ENCODE results near the gene BLVRB. TPM values are rescaled to one million over a fixed set of nuclear protein-coding genes. Genes with fewer than 3 reads are reported as not detected.
"Not testable (repeated sequence)": the region's sequence is repeated elsewhere in the genome, so short reads cannot be mapped to it uniquely, and the experiment has no call there.

The BLVRB gene
- polyA plus RNA-seq, 1 donor (not counting 4 experiments of a cell fraction or from before 2014, with no cell fraction given), result 52.5 TPM

DNA sequence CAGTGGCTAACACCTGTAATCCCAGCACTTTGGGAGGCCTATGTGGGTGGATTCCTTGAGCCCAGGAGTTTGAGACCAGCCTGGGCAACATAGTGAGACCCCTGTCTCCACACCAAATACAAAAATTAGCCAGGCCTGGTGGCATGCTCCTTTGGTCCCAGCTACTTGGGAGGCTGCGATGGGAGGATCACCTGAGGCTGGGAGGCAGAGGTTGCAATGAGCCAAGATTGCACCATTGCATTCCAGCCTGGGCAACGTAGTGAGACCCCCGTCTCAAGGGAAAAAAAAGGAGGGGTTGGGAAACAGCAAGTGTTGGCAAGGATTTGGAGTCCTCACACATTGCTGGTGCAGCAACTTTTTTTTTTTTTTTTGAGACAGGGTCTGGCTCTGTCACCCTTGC lies 20.5 kb upstream of the BLVRB start:
- TF ChIP-seq CTCF (optimal IDR thresholded peaks at IDR 0.05 in 1 of 3, IDR thresholded peaks at IDR 0.05 in 1 of 3, conservative IDR thresholded peaks at IDR 0.05 in 1 of 3; ENCODE audit: extremely low read depth in 1 of 3, insufficient read depth in 2 of 3, low read length in 3 of 3) (no peak), EZH2 (IDR thresholded peaks at IDR 0.05; ENCODE audit: low read length) (no peak)

DNA sequence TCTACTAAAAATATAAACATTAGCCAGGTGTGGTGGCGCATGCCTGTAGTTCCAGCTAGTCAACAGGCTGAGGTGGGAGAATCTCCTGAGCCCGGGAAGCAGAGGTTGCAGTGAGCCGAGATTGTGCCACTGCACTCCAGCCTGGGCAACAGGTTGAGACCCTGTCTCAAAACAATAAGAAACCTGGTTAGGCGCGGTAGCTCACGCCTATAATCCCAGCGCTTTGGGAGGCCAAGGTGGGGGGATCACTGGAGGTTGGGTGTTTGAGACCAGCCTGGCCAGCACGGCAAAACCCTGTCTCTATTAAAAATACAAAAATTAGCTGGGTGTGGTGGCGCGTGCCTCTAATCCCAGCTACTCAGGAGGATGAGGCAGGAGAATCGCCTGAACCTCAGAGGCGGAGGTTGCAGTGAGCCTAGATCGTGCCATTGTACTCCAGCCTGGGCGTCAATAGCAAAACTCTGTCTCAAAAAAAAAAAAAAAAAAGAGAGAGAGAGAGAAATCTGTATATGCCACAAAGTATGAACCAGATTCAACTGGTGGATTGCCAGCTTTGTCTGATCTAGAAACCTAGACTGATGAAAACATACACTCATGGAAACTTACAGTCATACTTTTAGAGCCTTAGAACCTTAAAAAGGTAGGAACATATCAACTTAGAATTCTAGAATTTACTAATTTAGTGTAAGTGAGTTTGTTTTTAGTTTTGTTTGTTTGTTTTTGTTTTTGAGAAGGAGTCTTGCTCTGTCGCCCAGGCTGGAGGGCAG lies 10.5 kb upstream of the BLVRB start:
- FAIRE-seq; dilution Hi-C loops (cut with MboI; ENCODE audit: extremely low pct_ligation_motif_present, low sequenced_read_pairs); H3K9me3 ChIP-seq (ENCODE audit: control insufficient read depth, low read depth, low read length); H3K36me3 ChIP-seq (ENCODE audit: control insufficient read depth in 2 of 2, extremely low read depth in 1 of 2, insufficient read depth in 2 of 2, low read length in 2 of 2); H4K20me1 ChIP-seq (ENCODE audit: control insufficient read depth, extremely low read depth, insufficient read depth, low read length); H3K4me2 ChIP-seq (ENCODE audit: control insufficient read depth, extremely low read depth, insufficient read depth, low read depth, low read length); H3K27me3 ChIP-seq (ENCODE audit: control insufficient read depth, extremely low read depth, insufficient read depth, low read length); DNase-seq (ENCODE audit: low read depth, low spot score); H3K9me1 ChIP-seq (ENCODE audit: control insufficient read depth, extremely low read depth, insufficient read depth, low read length); H3K79me2 ChIP-seq (ENCODE audit: control insufficient read depth, insufficient read depth, low read length); H3K27ac ChIP-seq (ENCODE audit: control insufficient read depth, insufficient read depth, low read length); H3K4me3 ChIP-seq (ENCODE audit: control insufficient read depth in 2 of 3, extremely low read depth in 1 of 3, insufficient read depth in 2 of 3, low read depth in 1 of 3, low read length in 3 of 3); H3K9ac ChIP-seq (ENCODE audit: control insufficient read depth, extremely low read depth, insufficient read depth, low read length); H2AFZ ChIP-seq (ENCODE audit: control insufficient read depth, low read length); H3K4me1 ChIP-seq (ENCODE audit: control insufficient read depth, extremely low read depth, insufficient read depth, low read length): not testable (repeated sequence)

More for the DNA sequence above, 20.5 kb upstream of the BLVRB start:
- Histone ChIP-seq H3K4me2 (ENCODE audit: control insufficient read depth, extremely low read depth, insufficient read depth, low read depth, low read length) (no peak overlapping the region), H3K4me1 (ENCODE audit: control insufficient read depth, extremely low read depth, insufficient read depth, low read length) (no peaks in the 10 kb centered on the region), H3K27ac (ENCODE audit: control insufficient read depth, insufficient read depth, low read length) (no peak overlapping the region), H3K9me3 (ENCODE audit: control insufficient read depth, low read depth, low read length) (no peaks in the 10 kb centered on the region), H3K79me2 (ENCODE audit: control insufficient read depth, insufficient read depth, low read length) (no peaks in the 10 kb centered on the region), H3K9ac (ENCODE audit: control insufficient read depth, extremely low read depth, insufficient read depth, low read length) (no peak overlapping the region), H3K9me1 (ENCODE audit: control insufficient read depth, extremely low read depth, insufficient read depth, low read length) (no peaks in the 10 kb centered on the region), H3K4me3 (ENCODE audit: control insufficient read depth in 2 of 3, extremely low read depth in 1 of 3, insufficient read depth in 2 of 3, low read depth in 1 of 3, low read length in 3 of 3) (no peak overlapping the region), H3K36me3 (ENCODE audit: control insufficient read depth in 2 of 2, extremely low read depth in 1 of 2, insufficient read depth in 2 of 2, low read length in 2 of 2) (no peaks in the 10 kb centered on the region), H3K27me3 (ENCODE audit: control insufficient read depth, extremely low read depth, insufficient read depth, low read length) (no peaks in the 10 kb centered on the region), H2AFZ (ENCODE audit: control insufficient read depth, low read length) (no peak overlapping the region), H4K20me1 (ENCODE audit: control insufficient read depth, extremely low read depth, insufficient read depth, low read length) (no peaks in the 10 kb centered on the region)
- no peak for DNase-seq (ENCODE audit: low read depth, low spot score)
- dilution Hi-C loops (cut with MboI; ENCODE audit: extremely low pct_ligation_motif_present, low sequenced_read_pairs), result no loop called here
- no peak for FAIRE-seq

GRCh38 chr19:40474737-40475136 lies 9.2 kb upstream of the BLVRB start:
- no peaks in the 10 kb centered on the region for H3K9me1 ChIP-seq (ENCODE audit: control insufficient read depth, extremely low read depth, insufficient read depth, low read length)
- H2AFZ ChIP-seq (ENCODE audit: control insufficient read depth, low read length), result no peak overlapping the region
- no peak overlapping the region for H3K4me3 ChIP-seq (ENCODE audit: control insufficient read depth in 2 of 3, extremely low read depth in 1 of 3, insufficient read depth in 2 of 3, low read depth in 1 of 3, low read length in 3 of 3)
- no peaks in the 10 kb centered on the region for H3K4me1 ChIP-seq (ENCODE audit: control insufficient read depth, extremely low read depth, insufficient read depth, low read length)
- FAIRE-seq (no peak), DNase-seq (ENCODE audit: low read depth, low spot score) (no peak)
- H3K27ac ChIP-seq (ENCODE audit: control insufficient read depth, insufficient read depth, low read length), result no peak overlapping the region
- H3K4me2 ChIP-seq (ENCODE audit: control insufficient read depth, extremely low read depth, insufficient read depth, low read depth, low read length), result no peak overlapping the region
- no peaks in the 10 kb centered on the region for H4K20me1 ChIP-seq (ENCODE audit: control insufficient read depth, extremely low read depth, insufficient read depth, low read length)
- TF ChIP-seq CTCF (optimal IDR thresholded peaks at IDR 0.05 in 1 of 3, IDR thresholded peaks at IDR 0.05 in 1 of 3, conservative IDR thresholded peaks at IDR 0.05 in 1 of 3; ENCODE audit: extremely low read depth in 1 of 3, insufficient read depth in 2 of 3, low read length in 3 of 3) (no peak), EZH2 (IDR thresholded peaks at IDR 0.05; ENCODE audit: low read length) (no peak)
- no peak overlapping the region for H3K9ac ChIP-seq (ENCODE audit: control insufficient read depth, extremely low read depth, insufficient read depth, low read length)
- dilution Hi-C loops (cut with MboI; ENCODE audit: extremely low pct_ligation_motif_present, low sequenced_read_pairs), result no loop called here
- no peaks in the 10 kb centered on the region for H3K27me3 ChIP-seq (ENCODE audit: control insufficient read depth, extremely low read depth, insufficient read depth, low read length)
- no peaks in the 10 kb centered on the region for H3K36me3 ChIP-seq (ENCODE audit: control insufficient read depth in 2 of 2, extremely low read depth in 1 of 2, insufficient read depth in 2 of 2, low read length in 2 of 2)
- H3K79me2 ChIP-seq (ENCODE audit: control insufficient read depth, insufficient read depth, low read length), result no peaks in the 10 kb centered on the region
- no peaks in the 10 kb centered on the region for H3K9me3 ChIP-seq (ENCODE audit: control insufficient read depth, low read depth, low read length)
